GM18505 (cell line): ENCODE measurements around the gene FSD2.
"Not testable (repeated sequence)": the region's sequence is repeated elsewhere in the genome, so short reads cannot be mapped to it uniquely, and the experiment has no call there.

Experiments
- ATAC-seq: cut with Tn5 transposase; IDR thresholded peaks from one replicate; pipeline ENCODE4 v1.9.1; 2021; ENCODE audit not compliant: unreplicated experiment
- POLR2A ChIP-seq: IDR thresholded peaks from 4 replicates; pipeline ENCODE4 v1.6.1; 2011; ENCODE audit warnings: borderline replicate concordance; ENCODE audit not compliant: insufficient read depth, insufficient read length; ENCODE audit errors: extremely low read depth

FSD2 gene

DNA sequence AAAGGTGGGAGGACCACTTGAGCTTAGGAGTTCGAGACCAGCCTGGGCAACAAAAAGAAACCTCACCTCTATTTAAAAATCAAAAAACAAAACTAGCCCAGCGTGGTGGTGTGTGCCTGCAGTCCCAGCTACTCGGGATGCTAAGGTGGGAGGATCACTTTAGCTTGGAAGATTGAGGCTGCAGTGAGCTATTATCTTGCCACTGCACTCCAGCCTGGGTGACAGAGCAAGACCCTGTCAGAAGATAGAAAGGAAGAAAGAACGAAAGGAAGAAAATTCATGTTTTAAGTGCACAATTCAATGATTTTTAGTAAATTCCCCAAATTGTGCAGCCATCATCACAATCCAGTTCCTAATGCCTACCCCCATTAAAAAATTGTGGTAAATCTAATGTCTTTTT is 7.8 kb downstream of the FSD2 start:
- ATAC-seq, result no peak
- no peak for TF ChIP-seq POLR2A

DNA sequence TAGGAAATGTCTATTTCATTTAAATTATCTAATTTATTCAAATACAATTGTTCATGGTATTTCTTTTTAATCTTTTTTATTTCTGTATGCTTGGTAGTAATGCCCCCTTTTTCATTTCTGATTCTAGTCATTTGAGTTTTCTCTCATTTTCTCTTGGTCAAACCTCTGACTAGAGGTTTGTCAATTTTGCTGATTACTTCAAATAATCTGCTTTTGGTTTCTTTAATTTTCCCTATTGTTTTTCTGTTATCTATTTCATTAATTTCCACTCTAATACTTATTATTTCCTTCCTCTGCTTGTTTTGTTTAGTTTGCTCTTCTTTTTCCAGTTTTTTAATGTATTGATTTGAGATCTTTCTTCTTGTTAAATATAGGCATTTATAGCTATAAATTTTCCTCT is 12.1 kb downstream of the FSD2 start:
- no peak for ATAC-seq
- no peak for TF ChIP-seq POLR2A

DNA sequence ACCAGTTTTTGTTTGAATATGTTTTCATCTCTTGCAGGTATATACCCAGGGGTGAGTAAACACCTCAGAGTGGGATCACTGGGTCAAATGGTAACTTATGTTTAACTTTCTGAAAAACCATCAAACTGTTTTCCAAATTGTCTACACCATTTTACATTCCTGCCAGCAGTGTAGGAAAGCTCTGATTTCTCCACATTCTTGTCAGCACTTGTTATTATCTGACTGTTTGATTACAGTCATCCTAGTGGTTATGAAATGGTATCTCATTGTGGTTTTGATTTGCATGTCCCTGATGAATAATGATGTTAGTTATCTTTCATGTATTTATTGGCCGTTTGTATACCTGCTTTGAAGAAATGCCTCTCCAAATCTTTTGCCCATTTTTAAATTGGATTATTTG is 13.8 kb downstream of the FSD2 start:
- TF ChIP-seq POLR2A, result no peak
- no peak for ATAC-seq

DNA sequence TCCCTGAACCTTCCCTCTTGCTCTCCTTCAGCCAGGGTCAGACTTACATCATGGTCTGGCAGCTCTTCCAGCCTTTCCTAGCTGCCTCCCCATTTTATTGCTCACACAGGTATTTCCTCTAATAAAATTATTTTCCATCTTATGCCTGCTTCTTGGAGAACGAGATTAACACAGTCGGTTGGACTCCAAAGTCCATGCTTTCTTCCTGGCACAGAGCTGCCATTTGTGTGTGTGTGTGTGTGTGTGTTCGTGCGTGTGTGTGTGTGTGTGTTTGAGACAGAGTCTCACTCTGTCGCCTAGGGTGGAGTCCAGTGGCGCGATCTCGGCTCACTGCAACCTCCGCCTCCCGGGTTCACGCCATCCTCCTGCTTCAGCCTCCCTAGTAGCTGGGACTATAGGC is 15.5 kb downstream of the FSD2 start:
- no peak for ATAC-seq
- TF ChIP-seq POLR2A, result no peak

DNA sequence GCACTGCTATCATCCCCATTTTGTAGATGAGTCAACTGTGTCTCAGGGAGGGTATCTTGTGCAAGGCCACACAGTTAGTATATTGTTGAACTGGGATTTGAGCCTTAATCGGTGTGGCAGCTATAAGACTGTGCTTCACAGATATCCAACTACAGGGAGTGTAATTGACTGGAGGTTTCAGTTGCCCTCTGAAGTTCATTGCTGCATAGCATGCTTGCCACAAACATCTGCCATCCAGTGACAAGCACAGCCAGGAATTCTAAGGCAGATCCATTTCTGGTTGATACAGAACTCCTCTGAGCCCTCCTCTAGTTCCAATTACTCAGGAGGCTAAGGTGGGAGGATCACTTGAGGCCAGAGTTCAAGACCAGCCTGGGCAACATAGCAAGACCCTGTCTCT is 16.4 kb downstream of the FSD2 start:
- TF ChIP-seq POLR2A, result no peak
- ATAC-seq, result no peak

DNA sequence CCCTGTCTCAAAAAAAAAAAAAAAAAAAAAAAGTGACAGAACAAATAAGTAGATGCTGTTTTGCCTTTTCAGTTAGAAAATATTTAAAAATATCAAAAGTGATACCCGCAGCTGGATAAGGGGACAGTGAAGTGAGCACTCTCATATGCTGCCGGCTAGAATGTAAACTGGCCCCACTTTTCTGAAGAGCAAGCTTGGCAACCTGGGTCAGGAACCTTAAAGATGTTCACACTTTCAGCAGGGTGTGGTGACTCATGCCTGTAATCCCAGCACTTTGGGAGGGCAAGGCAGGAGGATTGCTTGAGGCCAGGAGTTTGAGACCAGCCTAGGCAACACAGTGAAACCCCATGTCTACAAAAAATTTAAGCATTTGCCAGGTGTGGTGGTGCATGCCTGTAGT is 17.4 kb downstream of the FSD2 start:
- no peak for TF ChIP-seq POLR2A
- no peak for ATAC-seq

DNA sequence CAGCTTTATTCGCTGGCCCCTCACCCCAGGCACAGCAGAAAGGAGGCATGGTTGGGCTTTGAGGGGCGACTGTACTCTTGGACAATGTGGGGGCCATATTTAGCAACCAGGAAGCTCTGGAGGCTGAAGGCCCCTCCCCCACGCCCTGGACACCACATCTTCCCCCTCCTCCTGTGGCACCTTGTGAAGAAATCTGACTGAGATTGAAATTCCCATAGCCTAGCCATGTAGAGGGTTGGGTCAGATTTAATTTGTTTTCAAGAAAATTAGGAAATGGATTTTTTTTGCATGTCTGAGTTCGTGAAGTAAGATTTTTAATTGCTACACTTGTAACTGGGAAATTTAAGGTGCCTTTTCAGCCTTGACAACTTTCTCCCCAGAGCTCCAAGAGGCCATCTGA is 24.5 kb downstream of the FSD2 start:
- no peak for TF ChIP-seq POLR2A
- no peak for ATAC-seq

DNA sequence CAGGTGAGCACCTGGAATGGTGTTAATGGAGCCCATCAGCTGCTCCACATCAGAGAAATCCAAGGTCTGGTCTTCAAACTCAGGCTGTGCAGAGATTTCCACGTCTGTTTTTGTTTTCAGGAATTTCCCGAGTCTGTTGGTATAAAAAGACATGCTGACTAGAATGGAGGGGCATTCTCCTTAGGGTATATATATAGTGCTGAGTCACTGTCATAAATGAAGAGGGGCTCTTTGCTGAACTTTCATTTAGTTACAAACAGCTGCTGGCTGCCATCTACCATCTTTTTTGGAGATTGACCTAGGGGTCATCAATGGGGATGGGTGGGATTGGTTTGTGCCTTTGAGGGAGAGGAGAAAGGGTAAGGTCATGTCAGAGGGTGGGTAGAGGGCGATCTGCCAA is 27.1 kb downstream of the FSD2 start:
- TF ChIP-seq POLR2A, result no peak

DNA sequence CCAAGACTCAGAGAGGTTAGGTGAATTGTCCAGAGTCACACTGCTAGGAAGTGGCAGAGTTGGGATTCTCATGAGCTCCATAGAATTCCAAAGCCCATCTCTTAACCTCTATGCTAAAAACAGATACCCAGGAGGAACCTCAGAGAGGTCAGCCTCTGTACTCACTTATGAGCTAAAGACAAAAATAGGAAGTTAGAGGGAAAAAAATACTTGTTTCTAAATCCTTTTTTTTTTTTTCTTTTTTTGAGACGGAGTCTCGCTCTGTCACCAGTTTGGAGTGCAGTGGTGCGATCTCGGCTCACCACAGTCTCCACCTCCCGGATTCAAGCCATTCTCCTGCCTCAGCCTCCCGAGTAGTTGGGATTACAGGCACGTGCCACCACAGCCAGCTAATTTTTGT is 31.4 kb downstream of the FSD2 start:
- ATAC-seq, result no peak
- no peak for TF ChIP-seq POLR2A

More for the DNA sequence above, 27.1 kb downstream of the FSD2 start:
- ATAC-seq, result no peak

DNA sequence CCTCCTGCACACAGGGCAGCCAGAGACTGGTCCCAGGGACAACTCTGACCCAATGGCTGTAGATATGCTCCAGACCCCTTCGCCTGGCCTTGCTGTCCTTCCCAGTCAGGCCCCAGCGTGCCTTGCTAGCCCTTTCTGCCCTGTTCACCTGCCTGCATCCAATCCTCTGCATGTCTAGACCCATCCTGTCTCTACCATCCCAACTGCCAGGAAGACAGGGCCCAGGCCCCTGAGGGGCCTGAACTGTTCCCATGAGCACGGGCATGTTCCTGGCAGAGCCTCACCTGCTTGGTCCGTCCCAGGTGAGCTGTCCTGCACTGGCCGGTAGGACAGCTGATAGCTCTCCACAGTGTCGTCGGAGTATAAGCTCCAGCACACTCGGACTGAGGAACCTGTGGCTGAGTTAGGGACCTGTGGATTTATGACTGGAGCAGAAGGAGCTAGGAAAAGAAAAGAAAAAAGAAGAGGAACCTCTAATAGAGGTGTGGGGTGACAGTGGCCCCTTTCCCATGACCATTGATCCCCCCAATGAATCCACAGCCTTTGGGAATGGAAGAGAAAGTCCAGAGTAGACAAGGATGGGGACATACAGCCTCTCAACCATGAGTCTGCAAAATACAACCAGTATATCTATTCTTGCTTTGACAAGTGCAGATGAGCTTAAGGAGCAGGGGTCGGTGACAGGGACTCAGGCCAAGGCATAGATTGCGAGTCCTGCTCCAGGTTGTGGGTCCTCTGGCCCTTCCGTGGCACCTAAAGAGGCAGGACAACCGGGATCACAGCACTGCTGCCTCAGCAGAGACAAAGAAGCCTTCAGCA is 33.9 kb downstream of the FSD2 start:
- TF ChIP-seq POLR2A, result no peak
- ATAC-seq, result no peak

DNA sequence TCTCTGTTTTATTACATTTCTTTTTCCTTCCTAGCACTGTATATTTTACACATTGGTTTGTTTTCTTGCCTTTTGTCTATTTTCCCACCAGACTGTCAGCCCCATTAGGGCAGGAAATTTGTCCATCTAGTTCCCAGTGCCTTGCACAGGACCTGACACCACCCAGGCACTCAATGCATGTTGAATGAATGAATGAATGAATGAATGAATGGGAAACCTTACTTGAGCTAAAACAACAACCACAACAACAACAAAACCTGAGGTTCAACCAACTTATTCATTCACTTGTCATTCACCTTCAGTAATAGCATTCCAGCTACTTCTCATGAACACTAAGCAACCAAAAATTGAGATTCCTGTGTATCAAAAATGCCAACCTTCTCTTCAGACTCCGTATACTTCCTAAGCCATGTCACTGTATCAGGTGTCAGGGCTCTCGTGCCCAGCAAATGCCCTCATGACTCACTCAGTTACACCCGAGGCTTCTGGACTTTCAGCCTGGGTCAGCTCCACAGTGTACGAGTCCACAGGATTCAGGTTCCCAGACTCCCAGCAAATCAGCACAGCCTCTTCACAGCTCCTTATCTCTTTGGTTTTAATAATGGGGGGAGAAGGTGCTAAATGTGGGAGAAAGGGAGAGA is 37.3 kb downstream of the FSD2 start:
- no peak for ATAC-seq
- no peak for TF ChIP-seq POLR2A

DNA sequence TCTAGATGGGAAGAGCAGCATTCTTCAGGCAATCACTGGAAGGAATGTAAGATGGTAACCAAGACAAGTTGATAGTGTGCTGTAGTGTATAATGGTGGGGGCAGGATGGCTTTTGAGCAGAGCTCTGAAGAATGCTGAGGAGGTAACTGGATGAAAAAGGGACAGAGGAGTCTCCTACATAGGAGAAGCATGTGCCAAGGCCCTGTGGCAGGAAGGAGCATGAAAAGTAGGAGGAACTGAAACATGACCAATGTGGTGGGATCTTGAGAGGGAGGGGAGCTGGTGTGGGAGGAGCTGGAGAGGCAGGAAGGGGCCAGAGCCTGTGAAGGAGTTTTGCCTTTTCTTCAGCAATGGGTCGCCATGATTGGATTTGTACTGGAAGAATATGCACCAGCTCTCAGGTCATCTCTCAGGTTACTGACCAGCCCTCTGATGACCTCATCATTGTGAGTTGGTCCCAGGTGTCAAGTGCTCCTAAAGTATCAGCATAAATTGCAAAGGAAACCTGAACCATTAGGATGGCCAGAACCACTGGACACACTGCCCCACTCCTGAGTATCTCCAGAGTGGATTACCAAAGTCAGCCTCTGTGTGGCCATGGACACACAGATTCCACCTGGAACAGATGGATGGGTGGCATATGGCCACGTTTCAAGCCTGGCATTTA is 38.6 kb downstream of the FSD2 start:
- ATAC-seq, result no peak
- TF ChIP-seq POLR2A, result no peak

DNA sequence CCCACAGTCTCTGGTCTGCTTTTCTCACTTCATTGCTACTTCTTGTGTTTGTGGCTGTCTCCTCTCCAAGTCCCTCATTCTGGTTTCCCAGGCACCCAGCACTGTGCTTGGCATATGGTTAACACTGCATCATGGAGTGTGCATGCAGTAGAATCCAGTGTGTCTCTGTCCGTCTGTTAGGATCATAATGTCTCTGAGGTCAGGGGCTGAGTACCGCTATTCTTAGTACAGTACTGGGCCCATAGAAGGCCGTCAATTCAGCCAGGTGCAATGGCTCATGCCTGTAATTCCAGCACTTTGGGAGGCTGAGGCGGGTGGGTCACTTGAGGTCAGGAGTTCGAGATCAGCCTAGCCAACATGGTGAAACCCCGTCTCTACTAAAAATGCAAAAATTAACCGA is 39.7 kb downstream of the FSD2 start:
- not testable (repeated sequence) for ATAC-seq

DNA sequence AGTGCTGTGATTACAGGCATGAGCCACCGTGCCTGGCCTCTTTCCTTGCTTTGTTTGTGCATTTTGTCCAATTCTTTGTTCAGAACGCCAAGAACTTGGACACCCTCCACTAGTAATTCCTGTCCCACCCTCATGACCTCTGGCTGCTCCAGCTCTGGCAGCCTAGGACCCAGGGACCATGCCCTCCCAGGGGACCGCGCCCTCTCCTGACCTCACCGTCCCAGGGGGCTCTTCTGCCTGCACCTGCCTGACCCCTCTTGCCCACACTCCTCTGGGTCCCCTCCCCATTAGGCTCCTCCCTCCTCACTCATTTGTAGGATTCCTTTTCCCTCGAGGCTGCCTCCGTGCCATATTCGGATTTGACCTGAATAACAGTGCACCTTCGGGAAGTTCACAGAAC is 41.1 kb downstream of the FSD2 start:
- TF ChIP-seq POLR2A, result no peak
- ATAC-seq, result no peak
